IMR-90 (cell line): Measurements from ENCODE around the gene BPIFB2. TPM values are rescaled to one million over a fixed set of nuclear protein-coding genes. Genes with fewer than 3 reads are reported as not detected.

Experiments
- ATAC-seq: fragments of 200-7000 bp; cut with Tn5 transposase; 2 replicates; pipeline ENCODE4 v1.9.1; 2020; ENCODE audit warnings: low read depth, mild to moderate bottlenecking, moderate library complexity
- BruUV-seq: library from RNA; stranded (reverse); fragments of 400-500 nt; replicated peaks from 2 replicates; lab custom pipeline; 2021; lab: Mats Ljungman, UMichigan
- CTCF ChIA-PET: fragments of 300-600 bp; formaldehyde crosslinking; extraction: SDS; loops from one replicate; lab custom pipeline; 2021; ENCODE audit warnings: antibody characterized with exemption; lab: Yijun Ruan, JAX
- POLR2A ChIA-PET: fragments of 300-600 bp; sonication (Branson Sonifier 250); formaldehyde crosslinking; loops from one replicate; lab custom pipeline; 2022; ENCODE audit warnings: antibody characterized with exemption; ENCODE audit not compliant: unreplicated experiment; lab: Charles Lee
- DNase-seq: peaks from one replicate; pipeline ENCODE4 v3.0.0; 2013
- H2AFZ ChIP-seq: replicated peaks from 2 replicates; pipeline ENCODE3; 2013; ENCODE audit warnings: low read length, mild to moderate bottlenecking; ENCODE audit not compliant: poor library complexity
- H2AK5ac ChIP-seq: 2 replicates; pipeline ENCODE4 v1.6.1; 2013; ENCODE audit warnings: low read depth, low read length, inconsistent platforms
- H2AK9ac ChIP-seq: replicated peaks from 2 replicates; pipeline ENCODE3; 2013; ENCODE audit warnings: mild to moderate bottlenecking, low read depth, low read length, moderate library complexity; ENCODE audit not compliant: poor library complexity
- H2BK120ac ChIP-seq: 2 replicates; pipeline ENCODE4 v1.6.1; 2013; ENCODE audit warnings: low read depth, low read length, inconsistent platforms
- H2BK15ac ChIP-seq: 3 replicates; pipeline ENCODE4 v1.6.1; 2013; ENCODE audit warnings: low read depth, low read length, inconsistent platforms
- H2BK20ac ChIP-seq: 2 replicates; pipeline ENCODE4 v1.6.1; 2013; ENCODE audit warnings: low read depth, mild to moderate bottlenecking, inconsistent platforms, low read length, moderate library complexity
- H2BK5ac ChIP-seq: 2 replicates; pipeline ENCODE4 v1.6.1; 2013; ENCODE audit warnings: mild to moderate bottlenecking, low read depth, low read length, inconsistent platforms; ENCODE audit not compliant: poor library complexity, severe bottlenecking
- H3K14ac ChIP-seq: replicated peaks from 2 replicates; pipeline ENCODE4 v1.6.1; 2013; ENCODE audit warnings: low read depth, low read length, inconsistent platforms
- H3K18ac ChIP-seq: 2 replicates; pipeline ENCODE4 v1.6.1; 2013; ENCODE audit warnings: low read depth, low read length, control low read depth
- H3K23ac ChIP-seq: 2 replicates; pipeline ENCODE4 v1.6.1; 2013; ENCODE audit warnings: low read depth, low read length, inconsistent platforms
- H3K27ac ChIP-seq: 2 replicates; pipeline ENCODE4 v1.5.1; 2013; ENCODE audit warnings: mild to moderate bottlenecking, control low read depth, low read length; ENCODE audit not compliant: insufficient read depth
- H3K27me3 ChIP-seq: 2 replicates; pipeline ENCODE4 v1.6.1; 2013; ENCODE audit warnings: low read length; ENCODE audit not compliant: control insufficient read depth, insufficient read depth
- H3K36me3 ChIP-seq: 2 replicates; pipeline ENCODE4 v1.6.1; 2013; ENCODE audit warnings: low read length, mixed read lengths; ENCODE audit not compliant: control insufficient read depth, insufficient read depth
- H3K4ac ChIP-seq: 2 replicates; pipeline ENCODE4 v1.6.1; 2013; ENCODE audit warnings: low read depth, low read length, inconsistent platforms
- H3K4me1 ChIP-seq: 2 replicates; pipeline ENCODE4 v1.6.1; 2013; ENCODE audit warnings: low read length, mixed read lengths; ENCODE audit not compliant: control insufficient read depth, insufficient read depth
- H3K4me2 ChIP-seq: 2 replicates; pipeline ENCODE4 v1.6.1; 2013; ENCODE audit warnings: low read depth, mild to moderate bottlenecking, control low read depth, low read length, moderate library complexity
- H3K4me3 ChIP-seq: 2 replicates; pipeline ENCODE4 v1.5.1; 2013; ENCODE audit warnings: low read depth, mild to moderate bottlenecking, control low read depth, low read length, moderate library complexity; ENCODE audit not compliant: insufficient read depth
- H3K56ac ChIP-seq: 2 replicates; pipeline ENCODE4 v1.6.1; 2013; ENCODE audit warnings: low read length, inconsistent platforms; ENCODE audit not compliant: insufficient read depth; ENCODE audit errors: extremely low read depth
- H3K79me1 ChIP-seq, 2 experiments: 2 replicates each; pipeline ENCODE4 v1.6.1; 2013; ENCODE audit warnings: low read length in 2 of 2, inconsistent platforms in 1 of 2, low read depth in 1 of 2
- H3K9ac ChIP-seq: 2 replicates; pipeline ENCODE4 v1.6.1; 2013; ENCODE audit warnings: low read depth, low read length, control low read depth
- H3K9me1 ChIP-seq: 2 replicates; pipeline ENCODE4 v1.6.1; 2013; ENCODE audit warnings: low read length, inconsistent platforms; ENCODE audit not compliant: insufficient read depth
- H3K9me3 ChIP-seq: 2 replicates; pipeline ENCODE4 v1.6.1; 2013; ENCODE audit warnings: low read length; ENCODE audit not compliant: control insufficient read depth, insufficient read depth
- H4K20me1 ChIP-seq: 2 replicates; pipeline ENCODE4 v1.6.1; 2013; ENCODE audit warnings: low read length, inconsistent platforms; ENCODE audit not compliant: insufficient read depth
- H4K5ac ChIP-seq: 2 replicates; pipeline ENCODE4 v1.6.1; 2013; ENCODE audit warnings: mild to moderate bottlenecking, low read depth, low read length, control low read depth
- H4K8ac ChIP-seq, 2 experiments: 2 replicates each; pipeline ENCODE4 v1.6.1; 2013; ENCODE audit warnings: low read depth in 2 of 2, low read length in 2 of 2, control low read depth in 1 of 2, inconsistent platforms in 1 of 2
- H4K91ac ChIP-seq: 2 replicates; pipeline ENCODE4 v1.6.1; 2013; ENCODE audit warnings: low read depth, low read length, inconsistent platforms; ENCODE audit not compliant: insufficient read depth
- NFE2L2 ChIP-seq: fragments of 150-350 bp; IDR thresholded peaks from 2 replicates; pipeline ENCODE4 v1.6.1; 2016; ENCODE audit warnings: low read depth, mild to moderate bottlenecking, low read length
- RAD21 ChIP-seq: IDR thresholded peaks from 2 replicates; pipeline ENCODE4 v1.6.1; 2012; ENCODE audit warnings: low read length, improper control_type of control experiment
- SMC3 ChIP-seq: fragments of 150-350 bp; IDR thresholded peaks from 2 replicates; pipeline ENCODE4 v1.6.1; 2016; ENCODE audit warnings: low read depth, mild to moderate bottlenecking, antibody characterized with exemption, low read length, moderate library complexity
- WGBS, 2 experiments: methylation state at CpG; one replicate each; pipeline versions ENCODE4 v1.1.5 to v1.1.7; 2013; ENCODE audit warnings: missing lambda C conversion rate in 2 of 2; ENCODE audit not compliant: insufficient read length in 1 of 2; ENCODE audit errors: extremely low coverage in 2 of 2; 5-methylcytosine and 5-hydroxymethylcytosine counted together
- dilution Hi-C: fragments of 300-500 bp; cut with HindIII; formaldehyde crosslinking; loops from one replicate; pipeline ENCODE4 v1.14.3; 2018; ENCODE audit warnings: low sequenced_read_pairs; ENCODE audit not compliant: unreplicated experiment
- in situ Hi-C: fragments of 300-500 bp; cut with MboI; formaldehyde crosslinking; loops from 3 replicates; pipeline ENCODE4 v1.14.3; 2019; ENCODE audit warnings: low sequenced_read_pairs, inconsistent platforms, mixed read lengths
- intact Hi-C: fragments of 100-400 bp; cut with micrococcal nuclease; formaldehyde crosslinking; loops from 2 replicates; pipeline ENCODE4 v1.10.0; 2022
- polyA plus RNA-seq, 3 experiments: library from polyadenylated mRNA; depleted of rRNA; stranded (reverse); fragments of >200 nt; gene quantifications; 2 replicates each; pipeline ENCODE4 v1.2.3, GENCODE V29; 2012; ENCODE audit warnings: low replicate concordance in 1 of 3
- total RNA-seq: library from RNA; depleted of rRNA; stranded (reverse); fragments of >200 nt; gene quantifications from 2 replicates; pipeline ENCODE4 v1.2.3, GENCODE V29; 2012

Gene BPIFB2
- total and polyA plus RNA-seq, 2 of the 4 experiments (the other 2 are of a cell fraction), result not detected

DNA sequence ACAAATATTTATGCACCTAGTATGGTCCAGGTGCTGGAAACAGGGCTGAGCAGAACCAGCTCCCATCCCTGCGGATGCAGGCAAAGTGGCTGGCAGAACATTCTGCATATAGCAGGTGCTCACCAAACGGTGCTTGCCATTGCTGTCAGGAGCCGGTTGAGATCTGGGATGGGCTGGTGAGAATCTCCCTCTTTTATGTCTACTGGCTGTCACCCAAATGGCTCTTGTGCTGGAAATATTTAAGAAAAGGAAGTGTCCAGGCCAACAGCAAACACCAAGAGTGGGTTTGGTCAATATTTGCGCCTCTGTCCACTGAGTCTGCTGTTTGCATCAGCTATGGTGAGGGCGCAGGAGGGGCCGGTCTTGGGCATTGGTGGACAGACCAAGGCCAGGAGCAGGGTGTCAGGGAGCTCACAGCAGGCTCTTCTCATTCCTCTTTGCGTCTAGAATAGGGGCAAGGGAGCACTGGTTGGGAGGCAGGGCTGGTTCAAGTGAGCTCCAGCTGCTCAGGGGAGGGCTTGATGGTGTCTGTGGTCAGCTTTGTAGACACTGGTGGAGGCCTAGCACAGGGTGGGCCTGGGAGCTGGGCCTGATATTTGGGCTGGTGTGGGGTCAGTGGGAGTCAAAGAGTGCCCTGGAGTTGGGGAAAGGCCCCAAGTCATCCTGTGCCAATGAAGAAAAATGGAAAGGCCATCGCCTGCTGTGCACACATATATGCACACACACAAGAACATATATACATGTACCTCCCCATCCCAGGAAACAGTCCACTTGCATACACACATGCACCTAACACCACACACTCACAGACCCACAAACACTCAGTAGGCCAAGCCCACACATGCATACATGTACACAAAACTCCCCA lies 1.4 kb upstream of the BPIFB2 start (continued):
- TF ChIP-seq NFE2L2, result no peak

DNA sequence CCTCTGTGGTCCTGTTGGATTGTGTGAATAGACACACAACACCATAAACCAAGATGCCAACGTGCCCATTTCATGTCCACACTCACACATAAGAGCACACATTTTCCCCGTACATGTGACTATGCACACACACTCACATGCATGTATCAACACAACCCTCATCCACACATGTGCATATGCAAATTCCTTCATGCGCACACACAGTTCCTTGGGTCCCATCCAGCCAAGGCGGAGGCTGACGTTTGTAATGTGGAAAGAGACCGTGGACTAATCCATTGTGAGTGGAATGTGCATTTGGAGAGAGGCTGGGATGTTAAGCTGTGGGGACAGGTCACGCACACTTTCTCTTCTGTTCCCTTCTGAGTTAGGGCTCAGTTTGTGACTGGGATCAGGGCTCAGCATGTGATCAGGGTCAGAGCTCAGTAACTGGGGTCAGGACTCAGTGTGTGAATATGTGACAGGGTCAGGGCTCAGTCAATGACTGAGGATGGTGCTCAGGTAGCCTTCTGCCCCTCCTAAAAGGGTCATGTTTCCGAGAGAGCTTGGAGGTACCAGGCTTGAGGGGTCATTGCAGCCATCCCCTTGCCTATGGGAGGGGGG lies 628 bp upstream of the BPIFB2 start:
- TF ChIP-seq SMC3, result no peak
- TF ChIP-seq RAD21, result no peak
- H2BK5ac ChIP-seq, result no peak overlapping the region
- CTCF ChIA-PET, result no interaction called here

More for the DNA sequence above, 628 bp upstream of the BPIFB2 start:
- Histone ChIP-seq H3K9ac (no peak overlapping the region), H2BK20ac (no peak overlapping the region), H2AK9ac (peak overlapping the region; percentile 16), H3K79me1 (no peaks in the 10 kb centered on the region), H4K20me1 (no peaks in the 10 kb centered on the region; the same call in 1 of the 2 replicates), H2AFZ (no peak overlapping the region), H3K4me2 (no peak overlapping the region), H3K27ac (no peak overlapping the region), H3K36me3 (no peaks in the 10 kb centered on the region), H3K9me1 (no peaks in the 10 kb centered on the region), H2BK120ac (no peak overlapping the region), H3K4me1 (no peaks in the 10 kb centered on the region), H3K18ac (no peak overlapping the region), H3K4ac (no peak overlapping the region), H4K91ac (no peak overlapping the region), H3K14ac (no peak overlapping the region), H4K8ac (no peak overlapping the region), H3K9me3 (no peaks in the 10 kb centered on the region), H3K27me3 (peaks cover 3% of the 10 kb centered on the region), H4K5ac (no peak overlapping the region), H3K23ac (no peak overlapping the region), H3K4me3 (no peak overlapping the region), H2BK15ac (no peak overlapping the region), H3K56ac (no peak overlapping the region), H2AK5ac (no peak overlapping the region)
- dilution Hi-C loops, result no loop called here
- no TSS peak for BruUV-seq
- intact Hi-C loops, result no loop called here
- POLR2A ChIA-PET, result no interaction called here
- WGBS, 2 experiments, result no CpG with 5 or more reads among the region's 8 CpGs
- no peak for DNase-seq
- in situ Hi-C loops, result no loop called here
- no peak for ATAC-seq
